HG03575 (cell line): ENCODE measurements around the gene NTRK3.

Experiments used
- ATAC-seq: cut with Tn5 transposase; IDR thresholded peaks from one replicate; pipeline ENCODE4 v1.9.1; 2021; ENCODE audit not compliant: unreplicated experiment, insufficient number of reproducible peaks, low FRiP score; ENCODE audit errors: extremely low read depth

The NTRK3 gene

DNA sequence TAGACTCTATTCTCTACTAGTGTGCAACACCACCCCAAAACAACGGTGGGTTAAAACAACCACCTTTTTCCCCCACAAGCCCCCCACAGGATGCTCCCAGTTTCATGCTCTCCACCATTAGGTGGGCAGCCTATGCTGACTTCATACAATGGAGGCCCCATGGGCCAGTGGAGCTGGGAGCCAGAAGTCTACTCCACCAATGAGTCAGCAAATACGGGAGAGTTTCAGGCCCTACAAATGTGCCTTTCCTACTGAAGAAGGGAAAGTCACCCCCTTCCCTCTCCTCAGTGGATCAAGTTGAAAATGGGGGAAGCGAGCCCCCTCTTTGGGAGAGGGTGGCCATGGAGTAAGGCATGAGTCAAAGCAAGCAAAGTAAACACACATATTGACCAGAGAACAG lies 278.6 kb downstream of the NTRK3 start:
- no peak for ATAC-seq

DNA sequence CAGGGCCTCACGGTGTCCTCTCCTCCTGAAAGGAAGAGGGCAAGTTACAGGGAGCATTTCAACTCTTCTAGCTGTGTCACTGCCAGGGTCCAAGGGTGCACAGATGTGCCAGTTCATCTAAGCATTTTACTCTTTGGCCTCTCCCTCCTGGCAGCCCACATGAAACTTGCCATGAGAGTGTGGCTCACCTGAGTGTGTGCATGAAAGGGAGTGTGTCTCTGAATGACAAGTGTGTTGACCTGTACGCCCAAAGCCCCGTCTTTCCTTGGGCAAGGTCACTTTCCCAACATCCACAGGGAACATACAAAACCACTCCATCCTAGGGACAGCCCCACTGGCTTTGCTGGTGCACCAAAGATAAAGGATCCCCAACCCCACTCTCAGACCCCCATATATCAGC lies 280.0 kb downstream of the NTRK3 start:
- no peak for ATAC-seq

GRCh38 chr15:87973501-87974215 lies 282.9 kb downstream of the NTRK3 start:
- ATAC-seq, result no peak

DNA sequence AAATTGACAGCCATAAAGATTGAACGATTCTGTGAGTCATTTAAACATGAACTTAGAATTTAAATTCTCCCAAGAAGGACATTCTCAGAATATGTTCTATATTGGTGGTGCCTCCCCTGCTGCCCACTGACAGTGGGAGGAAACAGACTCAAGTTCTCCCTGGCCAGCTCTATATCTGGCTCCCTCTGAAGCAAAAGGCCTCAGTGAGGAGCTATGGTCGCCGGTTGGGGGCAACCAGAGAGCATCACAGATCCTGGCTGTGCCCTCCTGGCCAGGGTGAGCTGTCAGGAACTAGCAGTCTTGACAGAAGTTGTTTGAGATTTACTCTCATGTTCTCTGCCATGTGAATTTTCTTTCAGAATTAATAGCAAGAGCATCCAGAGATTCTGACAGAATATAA lies 285.5 kb downstream of the NTRK3 start:
- ATAC-seq, result no peak

- ATAC-seq, result no peak
These were observed 288.6 kb downstream of the NTRK3 start for GRCh38 chr15:87967951-87968350.

DNA sequence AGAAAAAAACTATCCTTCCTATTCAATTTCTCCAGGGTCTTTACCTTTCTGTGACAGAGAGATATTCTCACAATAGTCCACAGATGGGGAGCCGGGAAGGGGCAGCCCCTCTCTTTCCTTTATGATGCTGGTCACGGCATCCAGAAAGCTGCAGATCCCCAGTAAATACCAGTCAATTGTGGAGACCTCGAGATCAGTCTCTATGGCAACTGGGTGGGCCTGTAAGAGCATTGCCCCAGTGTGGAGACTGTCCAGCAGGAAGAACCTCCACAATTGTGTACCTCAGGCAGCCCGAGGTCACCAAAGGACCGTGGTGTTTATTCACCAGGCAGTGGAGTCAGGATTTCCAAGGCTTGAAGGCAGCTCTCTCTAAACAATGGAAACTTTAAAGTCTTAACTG lies 291.2 kb downstream of the NTRK3 start:
- no peak for ATAC-seq

DNA sequence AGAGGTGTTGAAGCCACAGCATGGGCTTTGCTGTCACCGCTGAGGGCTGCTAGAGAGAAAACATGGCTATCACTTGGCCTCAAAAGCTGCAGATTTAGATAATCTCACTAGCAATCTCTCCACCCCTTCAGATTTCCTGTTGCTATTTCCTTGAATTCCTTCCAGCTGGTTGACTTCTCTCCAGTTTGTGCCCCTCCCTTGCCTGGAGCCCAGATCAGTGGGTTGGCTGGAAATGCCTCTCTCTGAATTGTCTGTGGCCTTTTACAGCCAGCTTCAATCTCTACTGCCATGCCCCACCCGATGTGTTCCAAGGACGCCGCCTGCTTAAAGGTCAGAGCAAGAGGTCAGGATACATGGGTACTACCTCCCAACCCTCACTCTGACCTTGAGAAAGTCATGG lies 294.1 kb downstream of the NTRK3 start:
- no peak for ATAC-seq

DNA sequence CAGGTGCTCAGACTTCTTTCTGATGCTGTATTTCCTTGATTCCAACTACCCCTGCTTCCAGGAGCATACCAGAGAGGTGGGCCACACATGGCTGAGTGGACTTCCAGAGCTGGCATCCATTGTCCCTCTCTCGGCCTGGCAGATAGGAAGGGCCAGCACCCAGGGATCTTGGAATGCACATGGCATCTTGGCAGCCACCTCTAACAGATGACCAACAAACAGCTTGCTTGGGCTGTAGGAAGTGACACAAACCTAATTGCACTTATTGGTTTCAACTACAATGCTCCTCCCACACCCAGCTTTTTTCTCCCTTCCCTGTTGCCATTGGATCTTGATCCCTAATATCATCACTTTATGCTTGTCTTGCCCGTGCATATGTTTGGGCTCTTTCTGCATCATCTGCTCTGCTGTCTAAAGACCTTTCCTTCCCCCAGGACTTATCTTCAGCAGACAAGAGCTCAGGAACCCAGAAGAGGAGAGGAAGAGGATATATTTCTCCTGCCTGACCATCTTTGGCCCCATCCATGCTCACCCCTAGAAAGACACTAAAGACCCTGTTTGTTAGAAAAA lies 294.6 kb downstream of the NTRK3 start:
- no peak for ATAC-seq

GRCh38 chr15:87959662-87960061 lies 296.9 kb downstream of the NTRK3 start:
- ATAC-seq, result no peak

DNA sequence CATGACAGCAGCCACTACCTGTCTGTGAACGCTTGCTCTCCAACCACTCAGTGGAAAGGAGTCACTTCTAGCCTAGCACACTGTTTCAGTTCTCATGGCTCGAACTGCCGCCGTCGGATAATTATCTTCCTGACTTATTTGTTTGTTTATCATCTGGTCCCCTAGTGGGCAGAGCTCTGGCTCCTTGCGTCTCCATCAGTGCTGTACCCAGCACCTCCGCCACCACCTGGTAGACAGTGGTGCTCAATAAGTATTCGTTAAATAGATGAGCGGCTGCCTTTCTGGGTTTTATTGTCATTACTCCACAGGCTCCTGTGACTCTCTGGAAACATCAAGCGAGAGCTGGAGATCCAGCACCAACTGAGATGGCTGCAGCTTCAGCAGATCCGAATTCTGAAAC lies 297.5 kb downstream of the NTRK3 start:
- ATAC-seq, result no peak

- ATAC-seq, result no peak
These were observed 301.1 kb downstream of the NTRK3 start for GRCh38 chr15:87955284-87955909.

DNA sequence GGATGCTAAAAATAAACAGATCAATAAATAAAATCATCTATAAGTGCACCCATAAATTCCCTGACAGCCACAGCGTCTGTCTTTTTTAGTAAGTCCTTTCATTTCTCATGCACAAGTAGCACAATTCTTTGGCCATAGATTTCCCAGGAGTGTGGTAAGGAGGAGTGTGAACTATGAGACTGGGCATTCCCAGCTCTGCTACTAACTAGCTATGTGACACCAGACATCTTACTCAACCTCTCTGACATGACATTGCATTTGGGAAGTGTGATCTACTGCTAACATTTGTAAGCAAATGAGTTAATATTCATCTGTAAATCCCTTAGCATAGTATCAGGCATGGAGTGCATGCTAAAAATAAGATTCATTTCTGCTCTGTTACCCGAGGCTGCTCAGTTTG lies 301.7 kb downstream of the NTRK3 start:
- ATAC-seq, result no peak

DNA sequence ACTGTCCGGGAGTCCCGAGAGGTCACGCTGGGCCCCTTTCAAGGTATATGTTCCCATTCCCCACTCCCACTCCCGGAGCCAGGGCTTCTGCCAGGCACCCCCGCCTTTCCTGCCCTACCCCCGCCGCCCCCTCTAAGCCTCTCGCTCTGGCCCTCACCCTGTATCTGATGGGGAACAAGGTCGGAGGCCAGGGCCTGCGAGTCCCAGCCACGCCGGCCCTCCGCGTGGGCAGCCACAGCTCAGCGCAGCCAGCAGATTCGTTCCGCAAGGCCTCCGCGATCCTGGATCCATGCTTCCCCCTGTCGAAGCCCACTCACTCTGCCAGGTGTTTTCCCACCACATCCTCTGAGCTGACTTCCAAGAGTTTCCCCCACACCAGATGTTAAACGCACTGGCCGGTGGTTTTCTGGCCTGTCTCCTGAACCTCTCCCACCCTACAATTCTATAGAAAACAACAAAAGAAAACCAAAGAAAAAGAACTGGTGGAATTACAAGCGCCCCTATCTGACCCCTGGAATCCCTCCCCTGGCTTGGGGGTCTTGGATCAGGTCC lies 303.7 kb downstream of the NTRK3 start:
- ATAC-seq, result no peak

DNA sequence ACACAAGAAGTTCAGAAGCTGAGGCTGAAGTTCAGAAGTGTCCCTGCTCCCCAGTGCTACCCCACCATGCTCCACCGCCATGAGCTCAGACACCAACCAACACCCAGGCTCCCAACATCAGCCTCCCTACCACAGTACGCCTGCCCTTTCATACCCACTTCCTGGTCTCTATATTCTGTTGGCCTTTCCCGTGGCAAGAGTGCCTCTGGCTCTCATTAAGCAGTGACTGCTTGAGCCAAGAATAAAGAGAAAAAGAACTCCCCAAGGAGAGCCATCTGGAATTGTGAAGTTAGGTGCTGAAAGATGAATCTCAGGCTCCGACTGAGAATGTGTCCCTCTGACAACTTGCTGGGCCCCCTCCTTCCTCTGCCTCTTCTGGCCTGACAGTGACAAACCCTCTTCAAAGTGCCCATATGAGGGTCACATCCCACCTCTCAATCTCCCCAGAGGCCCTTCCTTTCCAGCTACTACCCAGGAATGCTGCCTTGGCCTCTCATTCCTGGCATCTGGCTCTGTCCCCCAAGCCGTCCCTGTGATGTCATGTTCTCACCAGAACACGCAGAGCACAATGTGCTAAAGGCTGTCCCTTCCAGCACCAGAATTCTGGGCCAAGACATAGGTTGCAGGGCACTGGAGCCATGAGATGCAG lies 306.8 kb downstream of the NTRK3 start:
- ATAC-seq, result no peak

DNA sequence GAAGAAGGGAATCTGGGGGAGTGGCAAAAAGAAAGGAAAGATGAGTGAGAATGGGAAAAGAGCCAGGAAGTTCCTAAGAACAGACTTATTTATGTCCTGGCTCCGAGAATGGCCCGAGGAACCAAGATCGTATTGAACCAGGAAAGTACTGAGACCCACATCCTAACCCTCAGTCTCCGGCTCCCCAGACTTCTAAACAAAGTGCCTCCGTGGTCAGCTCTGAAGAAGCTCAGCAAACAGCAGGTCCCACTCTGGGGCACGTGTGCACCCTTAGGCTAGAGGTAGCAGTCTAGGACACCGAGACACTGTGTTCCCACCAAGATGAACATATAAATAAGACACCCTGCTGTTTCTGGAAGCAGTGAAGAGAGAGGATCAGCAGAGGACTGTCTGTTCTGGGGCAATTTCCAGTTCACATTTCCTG lies 307.4 kb downstream of the NTRK3 start:
- ATAC-seq, result no peak

DNA sequence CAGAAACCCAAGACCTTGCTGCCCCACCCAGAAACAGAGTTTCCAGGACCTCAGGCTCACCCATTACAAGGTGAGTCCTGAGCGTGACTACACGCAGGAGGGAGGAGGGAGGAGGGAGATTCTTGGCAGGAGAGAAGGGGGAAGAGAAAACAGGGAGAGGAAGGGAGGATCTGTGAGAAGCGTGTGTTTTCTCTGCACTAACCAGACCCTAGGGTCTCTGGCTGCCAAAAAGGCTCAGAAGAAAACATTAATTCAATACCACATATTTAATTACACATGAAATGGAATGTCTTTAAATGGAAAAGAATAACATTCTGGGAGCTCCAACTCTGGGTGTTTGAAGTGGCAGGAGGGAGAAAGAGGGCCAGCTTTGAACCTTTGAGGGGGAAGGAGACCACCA lies 309.0 kb downstream of the NTRK3 start:
- ATAC-seq, result no peak

- ATAC-seq, result no peak
These were observed 311.3 kb downstream of the NTRK3 start for GRCh38 chr15:87945246-87945645.

- ATAC-seq, result no peak
These were observed 311.8 kb downstream of the NTRK3 start for GRCh38 chr15:87944691-87945090.

GRCh38 chr15:87944050-87944449 lies 312.5 kb downstream of the NTRK3 start:
- no peak for ATAC-seq

GRCh38 chr15:87943626-87944025 lies 312.9 kb downstream of the NTRK3 start:
- ATAC-seq, result no peak
